ENCODE results near the gene MT1E. TPM values are rescaled to one million over a fixed set of nuclear protein-coding genes. Genes with fewer than 3 reads are reported as not detected.

Gene MT1E
- polyA plus RNA-seq, 1 donor from 2014 or later: not detected

DNA sequence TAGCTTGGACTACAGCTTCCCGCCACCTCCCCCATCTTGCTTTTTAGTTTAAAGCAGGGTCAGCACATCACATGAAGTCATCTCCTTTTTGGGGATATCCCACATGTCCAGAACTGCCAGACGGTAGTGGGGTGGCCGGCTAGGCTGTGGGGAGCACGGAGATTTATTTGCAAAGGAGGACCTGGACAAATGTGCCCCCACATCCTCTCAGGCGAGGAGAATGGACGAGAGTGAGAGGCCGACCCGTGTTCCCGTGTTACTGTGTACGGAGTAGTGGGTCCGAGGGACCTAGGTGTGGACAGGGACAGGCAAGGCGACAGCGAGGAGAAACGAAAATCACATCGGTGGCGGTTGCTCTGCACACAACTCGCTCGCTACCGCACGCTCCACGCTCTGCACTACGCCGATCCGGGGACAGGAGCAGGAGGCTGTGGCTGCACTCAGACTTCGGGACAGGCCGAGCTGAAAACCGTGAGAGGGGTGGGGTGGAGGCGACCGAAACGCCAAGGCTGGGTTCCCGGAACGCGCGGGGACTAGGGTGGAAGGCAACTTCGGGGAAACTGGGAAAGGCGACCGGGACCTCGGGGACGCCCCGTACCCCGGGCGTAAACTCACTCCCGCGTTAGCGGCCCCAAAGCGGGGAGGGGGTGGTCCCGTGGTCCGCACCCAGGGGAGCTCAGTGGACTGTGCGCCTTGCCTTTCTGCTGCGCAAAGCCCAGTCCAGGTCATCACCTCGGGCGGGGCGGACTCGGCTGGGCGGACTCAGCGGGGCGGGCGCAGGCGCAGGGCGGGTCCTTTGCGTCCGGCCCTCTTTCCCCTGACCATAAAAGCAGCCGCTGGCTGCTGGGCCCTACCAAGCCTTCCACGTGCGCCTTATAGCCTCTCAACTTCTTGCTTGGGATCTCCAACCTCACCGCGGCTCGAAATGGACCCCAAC, 12.5 kb downstream of the MT1E start, which contains the start of gene MT1A:
MT1A (plus strand) TSS at position 853 of the 937 bp plus-strand sequence; CDS start at position 926, 73 bp downstream.
- H3K79me2 ChIP-seq (replicated peaks; ENCODE audit: insufficient read depth, low read length): no peaks in the 10 kb centered on the region
- H3K36me3 ChIP-seq (ENCODE audit: insufficient read depth, low read length): no peaks in the 10 kb centered on the region
- no peak within 1 kb of the TSS for H2AFZ ChIP-seq (ENCODE audit: low read depth, low read length)
- H4K20me1 ChIP-seq (ENCODE audit: insufficient read depth): no peaks in the 10 kb centered on the region
- H3K9me2 ChIP-seq (ENCODE audit: insufficient read depth, low read length): no peaks in the 10 kb centered on the region
- H3F3A ChIP-seq (ENCODE audit: insufficient read depth, low read length, poor library complexity, severe bottlenecking): no peaks in the 10 kb centered on the region
- no peak within 1 kb of the TSS for H3K9ac ChIP-seq (ENCODE audit: low read length)
- H3K27me3 ChIP-seq (ENCODE audit: insufficient read depth, low read depth, low read length): peaks cover 100% of the 10 kb centered on the region
- peak within 1 kb of the TSS; percentile 58 for H3K4me3 ChIP-seq (ENCODE audit: low read length)
- no peak within 1 kb of the TSS for H3K4me2 ChIP-seq (ENCODE audit: low read length)
- TF ChIP-seq EZH2 (IDR thresholded peaks at IDR 0.05; ENCODE audit: borderline replicate concordance, insufficient read depth, low read length, poor library complexity, severe bottlenecking) (peak; percentile 37), EP300 (conservative IDR thresholded peaks at IDR 0.05; ENCODE audit: poor library complexity, severe bottlenecking) (no peak)
- no peak within 1 kb of the TSS for H3K27ac ChIP-seq (ENCODE audit: low read length)
- H3K9me3 ChIP-seq (ENCODE audit: low read length): no peaks in the 10 kb centered on the region

DNA sequence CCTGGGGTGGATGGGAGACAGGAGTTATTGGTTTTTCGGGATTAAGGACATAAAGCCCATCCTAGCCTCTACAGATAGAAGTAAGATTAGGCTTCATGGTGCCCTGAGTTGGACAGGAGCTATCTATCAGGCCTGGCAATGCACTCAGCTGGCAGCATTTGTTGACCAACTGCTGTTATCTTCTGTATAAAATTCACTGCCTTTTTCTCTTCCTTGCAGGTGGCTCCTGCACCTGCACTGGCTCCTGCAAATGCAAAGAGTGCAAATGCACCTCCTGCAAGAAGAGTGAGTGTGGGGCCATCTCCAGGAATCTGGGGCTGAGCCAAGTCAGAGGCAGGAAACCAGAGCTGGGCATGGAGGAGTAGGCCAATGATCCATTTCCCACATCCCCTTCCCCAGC, 13.5 kb downstream of the MT1E start:
- Histone ChIP-seq H3K4me2 (ENCODE audit: low read length) (no peak overlapping the region), H3K27me3 (ENCODE audit: insufficient read depth, low read depth, low read length) (peaks cover 100% of the 10 kb centered on the region), H3K9me2 (ENCODE audit: insufficient read depth, low read length) (no peaks in the 10 kb centered on the region), H3K27ac (ENCODE audit: low read length) (no peak overlapping the region), H3K9ac (ENCODE audit: low read length) (no peak overlapping the region), H3F3A (ENCODE audit: insufficient read depth, low read length, poor library complexity, severe bottlenecking) (no peaks in the 10 kb centered on the region), H3K9me3 (ENCODE audit: low read length) (no peaks in the 10 kb centered on the region), H3K36me3 (ENCODE audit: insufficient read depth, low read length) (no peaks in the 10 kb centered on the region), H3K4me3 (ENCODE audit: low read length) (no peak overlapping the region), H3K79me2 (replicated peaks; ENCODE audit: insufficient read depth, low read length) (no peaks in the 10 kb centered on the region), H2AFZ (ENCODE audit: low read depth, low read length) (no peak overlapping the region), H4K20me1 (ENCODE audit: insufficient read depth) (no peaks in the 10 kb centered on the region)
- TF ChIP-seq TAF1 (IDR thresholded peaks at IDR 0.05; ENCODE audit: low read depth) (no peak), RAD21 (conservative IDR thresholded peaks at IDR 0.05) (no peak), EZH2 (IDR thresholded peaks at IDR 0.05; ENCODE audit: borderline replicate concordance, insufficient read depth, low read length, poor library complexity, severe bottlenecking) (no peak), EP300 (conservative IDR thresholded peaks at IDR 0.05; ENCODE audit: poor library complexity, severe bottlenecking) (no peak), POLR2AphosphoS5 (IDR thresholded peaks at IDR 0.05) (no peak)
- TF ChIP-seq, protein P1, sequence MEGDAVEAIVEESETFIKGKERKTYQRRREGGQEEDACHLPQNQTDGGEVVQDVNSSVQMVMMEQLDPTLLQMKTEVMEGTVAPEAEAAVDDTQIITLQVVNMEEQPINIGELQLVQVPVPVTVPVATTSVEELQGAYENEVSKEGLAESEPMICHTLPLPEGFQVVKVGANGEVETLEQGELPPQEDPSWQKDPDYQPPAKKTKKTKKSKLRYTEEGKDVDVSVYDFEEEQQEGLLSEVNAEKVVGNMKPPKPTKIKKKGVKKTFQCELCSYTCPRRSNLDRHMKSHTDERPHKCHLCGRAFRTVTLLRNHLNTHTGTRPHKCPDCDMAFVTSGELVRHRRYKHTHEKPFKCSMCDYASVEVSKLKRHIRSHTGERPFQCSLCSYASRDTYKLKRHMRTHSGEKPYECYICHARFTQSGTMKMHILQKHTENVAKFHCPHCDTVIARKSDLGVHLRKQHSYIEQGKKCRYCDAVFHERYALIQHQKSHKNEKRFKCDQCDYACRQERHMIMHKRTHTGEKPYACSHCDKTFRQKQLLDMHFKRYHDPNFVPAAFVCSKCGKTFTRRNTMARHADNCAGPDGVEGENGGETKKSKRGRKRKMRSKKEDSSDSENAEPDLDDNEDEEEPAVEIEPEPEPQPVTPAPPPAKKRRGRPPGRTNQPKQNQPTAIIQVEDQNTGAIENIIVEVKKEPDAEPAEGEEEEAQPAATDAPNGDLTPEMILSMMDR (IDR thresholded peaks at IDR 0.05; ENCODE audit: poor library complexity, severe bottlenecking): no peak

DNA sequence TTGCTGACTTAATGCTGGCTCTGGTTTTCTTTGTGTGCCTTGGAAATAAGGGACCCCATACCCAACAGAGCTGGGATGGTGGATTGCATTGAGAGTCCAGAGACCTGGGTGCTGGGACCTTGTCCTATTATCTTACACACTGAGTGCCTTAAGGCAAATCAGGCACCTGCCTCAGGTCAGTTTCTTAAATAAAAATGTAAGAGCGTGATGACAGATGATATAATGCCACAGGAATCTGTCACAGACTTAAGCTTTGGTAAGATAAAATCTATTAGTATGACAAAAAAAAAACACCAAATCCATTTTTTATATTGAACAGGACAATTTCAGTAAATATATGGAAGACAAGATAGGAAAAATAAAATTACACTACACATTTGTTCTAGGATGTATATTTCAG, 14.5 kb downstream of the MT1E start:
- H4K20me1 ChIP-seq (ENCODE audit: insufficient read depth): no peaks in the 10 kb centered on the region
- no peaks in the 10 kb centered on the region for H3K9me3 ChIP-seq (ENCODE audit: low read length)
- TF ChIP-seq, protein P2, sequence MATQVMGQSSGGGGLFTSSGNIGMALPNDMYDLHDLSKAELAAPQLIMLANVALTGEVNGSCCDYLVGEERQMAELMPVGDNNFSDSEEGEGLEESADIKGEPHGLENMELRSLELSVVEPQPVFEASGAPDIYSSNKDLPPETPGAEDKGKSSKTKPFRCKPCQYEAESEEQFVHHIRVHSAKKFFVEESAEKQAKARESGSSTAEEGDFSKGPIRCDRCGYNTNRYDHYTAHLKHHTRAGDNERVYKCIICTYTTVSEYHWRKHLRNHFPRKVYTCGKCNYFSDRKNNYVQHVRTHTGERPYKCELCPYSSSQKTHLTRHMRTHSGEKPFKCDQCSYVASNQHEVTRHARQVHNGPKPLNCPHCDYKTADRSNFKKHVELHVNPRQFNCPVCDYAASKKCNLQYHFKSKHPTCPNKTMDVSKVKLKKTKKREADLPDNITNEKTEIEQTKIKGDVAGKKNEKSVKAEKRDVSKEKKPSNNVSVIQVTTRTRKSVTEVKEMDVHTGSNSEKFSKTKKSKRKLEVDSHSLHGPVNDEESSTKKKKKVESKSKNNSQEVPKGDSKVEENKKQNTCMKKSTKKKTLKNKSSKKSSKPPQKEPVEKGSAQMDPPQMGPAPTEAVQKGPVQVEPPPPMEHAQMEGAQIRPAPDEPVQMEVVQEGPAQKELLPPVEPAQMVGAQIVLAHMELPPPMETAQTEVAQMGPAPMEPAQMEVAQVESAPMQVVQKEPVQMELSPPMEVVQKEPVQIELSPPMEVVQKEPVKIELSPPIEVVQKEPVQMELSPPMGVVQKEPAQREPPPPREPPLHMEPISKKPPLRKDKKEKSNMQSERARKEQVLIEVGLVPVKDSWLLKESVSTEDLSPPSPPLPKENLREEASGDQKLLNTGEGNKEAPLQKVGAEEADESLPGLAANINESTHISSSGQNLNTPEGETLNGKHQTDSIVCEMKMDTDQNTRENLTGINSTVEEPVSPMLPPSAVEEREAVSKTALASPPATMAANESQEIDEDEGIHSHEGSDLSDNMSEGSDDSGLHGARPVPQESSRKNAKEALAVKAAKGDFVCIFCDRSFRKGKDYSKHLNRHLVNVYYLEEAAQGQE (IDR thresholded peaks at IDR 0.05; ENCODE audit: borderline replicate concordance): no peak
- TF ChIP-seq MXI1 (conservative IDR thresholded peaks at IDR 0.05; ENCODE audit: poor library complexity, severe bottlenecking) (no peak), RAD21 (conservative IDR thresholded peaks at IDR 0.05) (no peak), EZH2 (IDR thresholded peaks at IDR 0.05; ENCODE audit: borderline replicate concordance, insufficient read depth, low read length, poor library complexity, severe bottlenecking) (no peak), EP300 (conservative IDR thresholded peaks at IDR 0.05; ENCODE audit: poor library complexity, severe bottlenecking) (no peak), SMC3 (conservative IDR thresholded peaks at IDR 0.05; ENCODE audit: poor library complexity) (no peak), TAF1 (IDR thresholded peaks at IDR 0.05; ENCODE audit: low read depth) (no peak), POLR2AphosphoS5 (IDR thresholded peaks at IDR 0.05) (no peak)
- TF ChIP-seq, protein P1 (IDR thresholded peaks at IDR 0.05; ENCODE audit: poor library complexity, severe bottlenecking): no peak
- no peak overlapping the region for H3K4me3 ChIP-seq (ENCODE audit: low read length)
- no peak overlapping the region for H3K27ac ChIP-seq (ENCODE audit: low read length)
- no peaks in the 10 kb centered on the region for H3K36me3 ChIP-seq (ENCODE audit: insufficient read depth, low read length)
- no peak overlapping the region for H3K9ac ChIP-seq (ENCODE audit: low read length)
- no peak overlapping the region for H3K4me2 ChIP-seq (ENCODE audit: low read length)
- peaks cover 100% of the 10 kb centered on the region for H3K27me3 ChIP-seq (ENCODE audit: insufficient read depth, low read depth, low read length)
- no peaks in the 10 kb centered on the region for H3K9me2 ChIP-seq (ENCODE audit: insufficient read depth, low read length)
- no peaks in the 10 kb centered on the region for H3F3A ChIP-seq (ENCODE audit: insufficient read depth, low read length, poor library complexity, severe bottlenecking)
- no peak overlapping the region for H2AFZ ChIP-seq (ENCODE audit: low read depth, low read length)
- H3K79me2 ChIP-seq (replicated peaks; ENCODE audit: insufficient read depth, low read length): no peaks in the 10 kb centered on the region
